ENCODE data around the gene LRRC30.
"Not testable (repeated sequence)": the region's sequence is repeated elsewhere in the genome, so short reads cannot be mapped to it uniquely, and the experiment has no call there.

LRRC30 gene

DNA sequence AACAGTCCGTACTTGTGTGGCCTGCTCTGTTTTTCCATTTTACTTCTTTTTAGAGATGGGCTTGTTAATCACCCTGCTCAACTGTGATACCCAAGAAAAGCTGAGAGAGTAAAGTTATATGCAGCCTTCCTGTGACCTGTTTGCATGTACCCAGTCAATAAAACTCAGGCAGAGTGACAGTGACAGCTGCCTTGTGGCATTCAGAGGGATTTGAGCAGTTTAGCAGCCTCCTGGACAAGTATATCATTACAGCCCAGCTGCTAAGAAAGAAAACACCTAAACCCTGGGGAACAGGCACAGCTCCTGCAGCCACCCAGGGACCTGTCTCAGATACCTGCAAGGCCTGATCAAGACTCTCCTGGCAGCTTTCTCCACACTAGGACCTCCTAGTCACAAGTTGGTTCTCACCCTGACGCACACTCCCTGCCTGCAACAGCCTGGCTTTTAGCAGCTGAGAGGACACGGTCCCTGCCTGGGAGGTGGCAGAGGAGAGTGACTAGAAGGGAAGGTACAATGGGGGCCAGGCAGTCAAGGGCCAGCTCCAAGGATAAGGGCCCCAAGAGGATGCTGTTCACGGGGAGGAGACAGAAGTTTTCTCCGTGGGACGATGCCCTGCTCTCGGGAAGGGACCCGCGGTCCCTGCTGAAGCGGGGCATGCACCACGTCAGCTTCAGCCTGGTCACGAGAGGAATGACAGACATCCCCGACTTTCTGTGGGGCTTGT lies at the start of gene LRRC30:
LRRC30 (plus strand) TSS at position 464 of the 724 bp plus-strand sequence; CDS start at position 514, 50 bp downstream.
- DNase-seq (ENCODE audit: low read depth in 2 of 2), result no peak

DNA sequence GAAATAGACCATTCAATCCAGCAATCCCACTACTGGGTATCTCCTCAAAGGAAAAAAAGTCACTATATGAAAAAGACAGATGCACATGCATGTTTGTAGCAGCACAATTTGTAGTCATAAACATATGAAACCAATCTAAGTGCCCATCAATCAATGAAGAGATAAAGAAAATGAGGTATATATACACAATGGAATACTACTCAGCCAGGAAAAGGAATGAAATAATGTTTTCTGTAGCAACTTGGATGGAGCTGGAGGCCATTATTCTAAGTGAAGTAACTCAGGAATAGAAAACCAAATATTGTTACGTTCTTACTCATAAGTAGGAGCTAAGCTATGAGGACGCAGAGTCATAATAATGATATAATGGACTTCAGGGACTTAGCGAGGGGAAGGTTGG lies 45.2 kb upstream of the LRRC30 start:
- no peak for DNase-seq (ENCODE audit: low read depth in 2 of 2)

- DNase-seq (ENCODE audit: low read depth in 2 of 2), result no peak
These were observed 40.2 kb upstream of the LRRC30 start for GRCh38 chr18:7190547-7191156.

GRCh38 chr18:7191736-7192135 lies 39.2 kb upstream of the LRRC30 start:
- no peak for DNase-seq (ENCODE audit: low read depth in 2 of 2)

DNA sequence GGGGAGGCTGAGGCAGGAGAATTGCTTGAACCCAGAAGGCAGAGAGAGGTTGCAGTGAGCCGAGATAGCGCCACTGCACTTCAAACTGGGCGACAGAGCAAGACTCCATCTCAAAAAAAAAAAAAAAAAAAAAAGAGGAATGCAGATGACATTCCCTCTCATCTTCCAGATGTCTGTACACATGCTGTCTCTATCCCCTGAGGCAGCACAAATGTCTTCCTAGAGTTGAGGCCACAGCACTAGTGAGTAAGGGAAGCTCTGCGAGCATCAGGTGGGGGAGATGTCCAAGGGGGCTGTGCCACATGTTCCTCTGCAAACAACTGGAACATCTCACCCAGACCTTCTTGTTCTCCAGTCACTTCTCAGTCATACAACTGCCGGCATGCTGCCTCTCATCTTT lies 35.6 kb upstream of the LRRC30 start:
- DNase-seq (ENCODE audit: low read depth in 2 of 2), result no peak

DNA sequence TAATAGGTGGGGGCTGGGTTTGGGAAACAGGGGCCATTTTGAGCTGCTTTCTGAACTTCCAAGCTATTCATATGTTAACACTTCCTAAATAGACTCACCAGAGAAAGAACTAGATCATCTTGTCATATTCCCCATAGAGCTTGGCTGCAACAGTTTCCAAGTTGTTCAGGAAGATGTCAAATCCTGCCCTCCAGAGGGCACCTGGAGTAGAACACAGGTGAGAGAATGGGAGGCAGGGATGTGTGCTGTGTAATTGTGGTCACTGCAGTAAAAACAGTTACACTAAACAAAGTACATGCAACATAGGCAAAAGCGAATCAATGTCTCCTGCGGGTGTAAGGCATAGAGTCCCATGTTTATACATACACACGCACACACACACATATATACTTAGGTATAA lies 34.5 kb upstream of the LRRC30 start:
- DNase-seq (ENCODE audit: low read depth in 2 of 2), result no peak

GRCh38 chr18:7197854-7198253 lies 33.0 kb upstream of the LRRC30 start:
- DNase-seq (ENCODE audit: low read depth in 2 of 2), result no peak

DNA sequence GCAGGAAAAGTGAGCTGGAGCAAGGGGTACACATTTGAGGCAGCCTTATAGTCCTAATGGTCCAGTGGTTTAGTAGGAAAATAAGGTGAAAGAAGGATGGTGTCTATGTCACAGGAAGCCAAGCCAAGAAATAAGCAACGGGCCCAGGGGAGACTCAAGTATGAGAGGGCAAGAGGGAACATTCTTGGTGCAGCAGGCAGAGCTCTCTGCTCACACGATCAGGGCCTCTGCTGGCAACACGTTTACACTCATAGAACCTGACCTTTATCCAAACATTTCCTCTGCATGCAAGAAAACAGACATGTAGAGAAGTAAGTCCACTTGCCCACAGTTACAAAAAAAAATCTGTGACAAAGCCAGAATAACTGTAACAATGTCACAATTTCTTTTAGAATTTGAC lies 32.6 kb upstream of the LRRC30 start:
- DNase-seq (ENCODE audit: low read depth in 2 of 2), result no peak

- DNase-seq (ENCODE audit: low read depth in 2 of 2), result no peak
These were observed 29.8 kb upstream of the LRRC30 start for GRCh38 chr18:7201096-7201495.

DNA sequence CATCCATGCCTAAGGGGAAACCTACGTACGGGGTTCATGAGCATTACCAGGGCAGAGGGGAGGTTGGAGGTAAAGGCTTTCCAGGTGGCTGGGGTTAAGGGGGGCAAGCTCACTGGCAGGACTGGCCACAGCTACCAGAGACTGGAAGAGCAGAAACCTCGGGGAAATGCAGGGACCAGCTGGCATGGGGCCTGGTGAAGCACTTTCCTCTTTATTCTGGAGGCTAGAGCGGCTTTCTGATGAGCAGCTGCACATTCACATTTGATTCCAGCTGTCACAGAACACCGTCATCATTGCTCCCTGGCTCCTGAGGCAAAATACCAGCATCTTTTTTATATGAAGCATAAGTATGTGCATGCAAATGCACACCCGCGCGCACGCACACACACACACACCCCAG lies 28.7 kb upstream of the LRRC30 start:
- no peak for DNase-seq (ENCODE audit: low read depth in 2 of 2)

DNA sequence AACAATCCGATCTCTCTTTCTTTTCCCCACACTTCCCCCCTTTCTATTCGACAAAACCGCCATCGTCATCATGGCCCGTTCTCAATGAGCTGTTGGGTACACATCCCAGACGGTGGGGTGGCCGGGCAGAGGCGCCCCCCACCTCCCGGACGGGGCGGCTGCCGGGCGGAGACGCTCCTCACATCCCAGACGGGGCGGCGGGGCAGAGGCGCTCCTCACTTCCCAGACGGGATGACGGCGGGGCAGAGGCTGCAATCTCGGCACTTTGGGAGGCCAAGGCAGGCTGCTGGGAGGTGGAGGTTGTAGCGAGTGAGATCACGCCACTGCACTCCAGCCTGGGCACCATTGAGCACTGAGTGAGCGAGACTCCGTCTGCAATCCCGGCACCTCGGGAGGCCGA lies 27.3 kb upstream of the LRRC30 start:
- not testable (repeated sequence) for DNase-seq (ENCODE audit: low read depth in 2 of 2)

GRCh38 chr18:7205346-7205745 lies 25.5 kb upstream of the LRRC30 start:
- no peak for DNase-seq (ENCODE audit: low read depth in 2 of 2)

DNA sequence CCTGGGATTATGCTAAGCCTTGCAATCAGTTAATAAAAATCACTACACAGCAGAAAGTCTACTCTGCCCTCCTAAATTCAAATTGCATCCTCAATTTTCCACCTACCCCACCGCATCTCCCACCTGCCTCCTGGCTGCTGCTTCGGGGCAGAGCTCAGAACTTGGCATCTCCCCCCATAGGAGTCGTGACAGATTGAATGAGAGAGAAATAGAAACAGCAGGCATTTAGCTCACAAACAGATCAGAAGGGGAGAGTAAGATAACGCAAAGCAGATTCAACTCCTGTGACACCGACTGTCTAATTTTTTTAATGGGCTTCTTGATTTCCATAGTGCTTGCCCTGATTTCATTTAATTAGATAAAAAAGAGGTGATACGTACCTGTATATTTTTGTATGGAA lies 24.7 kb upstream of the LRRC30 start:
- DNase-seq (ENCODE audit: low read depth in 2 of 2), result no peak

DNA sequence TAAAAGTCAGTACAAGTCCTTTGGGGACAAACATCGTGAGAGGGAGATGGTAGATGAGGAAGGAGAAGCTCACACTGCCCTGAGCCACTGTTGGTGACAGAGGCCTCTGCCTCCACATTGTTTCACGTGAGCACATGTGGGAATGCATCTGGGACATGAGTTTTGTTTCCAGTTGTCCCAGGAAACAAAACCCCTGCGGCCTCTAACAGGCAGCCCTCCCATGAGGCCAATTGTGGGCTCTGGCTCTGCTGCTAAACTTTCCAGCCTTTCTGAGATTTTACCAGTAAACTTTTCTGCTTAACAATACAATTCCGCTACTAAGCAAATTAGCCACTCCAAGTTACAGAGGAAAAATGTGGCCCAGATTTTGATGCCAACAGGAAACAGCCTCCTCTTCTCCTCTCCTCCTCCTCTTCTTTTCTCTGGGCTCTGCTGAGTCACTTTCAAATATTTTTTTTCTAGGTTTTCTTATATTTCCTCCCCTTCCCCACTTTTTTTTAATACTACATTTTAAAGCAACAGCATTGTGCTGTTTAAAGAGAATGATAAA lies 23.4 kb upstream of the LRRC30 start:
- DNase-seq (ENCODE audit: low read depth in 2 of 2), result no peak

GRCh38 chr18:7221424-7222155 lies 9.3 kb upstream of the LRRC30 start:
- DNase-seq (ENCODE audit: low read depth in 2 of 2), result no peak

- no peak for DNase-seq (ENCODE audit: low read depth in 2 of 2)
These were observed 6.7 kb upstream of the LRRC30 start for GRCh38 chr18:7224198-7224597.

GRCh38 chr18:7232218-7232617 lies 1.3 kb downstream of the LRRC30 start:
- DNase-seq (ENCODE audit: low read depth in 2 of 2), result no peak

DNA sequence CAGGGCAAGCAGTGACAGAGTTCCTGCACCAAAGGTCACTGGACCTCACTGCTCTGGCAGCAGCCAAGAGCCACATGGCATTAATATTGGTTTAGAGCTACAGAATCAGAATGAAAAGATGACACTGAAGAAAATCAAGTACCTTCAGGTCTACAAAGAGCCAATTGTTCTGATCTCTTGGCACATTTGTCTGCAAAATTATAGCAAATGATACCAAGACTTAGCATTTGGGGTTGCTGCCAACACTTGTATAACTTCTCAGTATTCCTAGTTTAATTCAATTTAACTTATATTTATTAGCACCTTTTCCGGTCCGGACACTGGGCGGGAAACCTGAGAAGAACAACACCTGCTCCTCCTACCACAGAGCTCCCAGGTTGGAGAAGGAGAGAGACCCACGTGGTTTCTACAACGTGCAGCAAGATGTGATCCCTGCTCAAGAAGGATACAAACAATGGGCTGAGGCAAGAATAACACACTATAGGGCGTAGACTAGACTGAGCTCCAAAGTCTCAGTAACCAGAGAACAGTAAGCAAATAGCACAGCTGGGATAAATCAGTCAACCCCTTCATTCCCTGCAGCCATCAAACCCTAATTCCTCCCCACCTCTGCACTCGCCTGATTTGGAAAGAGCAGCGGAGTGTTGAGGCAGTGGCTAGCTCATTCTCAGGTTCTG lies 2.4 kb downstream of the LRRC30 start:
- no peak for DNase-seq (ENCODE audit: low read depth in 2 of 2)

GRCh38 chr18:7234091-7234490 lies 3.2 kb downstream of the LRRC30 start:
- DNase-seq (ENCODE audit: low read depth in 2 of 2), result no peak

DNA sequence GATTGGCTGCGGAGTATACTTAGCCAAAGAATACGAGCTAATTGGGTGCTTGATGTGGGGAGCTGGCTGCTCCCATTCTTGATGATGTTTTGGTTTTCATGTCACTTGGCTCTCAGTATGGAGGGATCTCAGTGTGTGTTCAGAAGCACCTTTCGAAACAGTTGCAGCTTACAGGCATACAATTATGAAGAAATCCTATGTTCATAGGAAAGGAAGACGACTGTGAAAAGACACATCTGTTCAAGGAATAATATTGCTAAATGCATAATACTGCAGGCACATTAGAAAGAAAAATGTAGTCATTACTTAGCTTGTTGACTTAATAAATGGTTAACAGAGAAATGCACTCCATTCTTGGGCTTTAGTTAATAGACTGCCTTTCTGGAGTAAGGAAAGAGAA lies 4.1 kb downstream of the LRRC30 start:
- DNase-seq (ENCODE audit: low read depth in 2 of 2), result no peak

DNA sequence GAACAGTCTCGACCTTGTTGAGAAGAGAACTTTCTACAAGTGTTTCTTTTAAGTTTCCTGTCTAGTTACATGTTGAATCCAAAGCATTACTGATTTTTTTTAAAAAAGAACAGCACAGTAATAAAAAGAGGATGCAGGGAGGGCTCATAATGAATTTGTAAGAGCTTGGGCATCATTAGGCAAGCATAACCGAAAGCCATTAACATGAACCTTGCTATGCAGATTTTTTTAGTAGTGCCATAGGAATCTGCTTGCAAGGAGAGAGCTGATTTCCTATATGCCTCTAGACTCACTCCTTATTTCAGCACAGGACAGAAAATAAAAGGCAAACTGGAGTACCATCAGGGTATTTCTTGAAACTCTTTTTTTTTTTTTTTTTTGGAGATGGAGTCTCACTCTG lies 5.2 kb downstream of the LRRC30 start:
- no peak for DNase-seq (ENCODE audit: low read depth in 2 of 2)

DNA sequence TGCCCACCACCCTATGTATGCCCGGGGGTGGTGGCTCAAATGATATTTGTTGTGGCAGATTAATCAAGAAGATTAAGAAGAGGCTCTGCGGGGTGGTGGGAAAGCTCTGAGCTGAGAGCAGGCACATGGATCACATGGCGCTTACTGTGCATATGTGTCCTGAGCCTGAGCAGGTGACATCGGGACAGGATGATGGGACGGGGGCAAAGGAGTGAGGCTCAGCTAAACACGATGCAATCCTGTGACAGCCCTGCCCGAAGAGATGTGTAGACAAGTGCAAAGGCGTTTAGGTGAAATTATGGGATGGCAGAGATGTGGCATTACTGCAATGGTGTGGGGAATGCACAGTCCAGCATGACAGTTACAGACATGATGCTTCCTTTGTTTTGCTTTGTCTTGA lies 6.0 kb downstream of the LRRC30 start:
- DNase-seq (ENCODE audit: low read depth in 2 of 2), result no peak

Measured in stimulated activated CD8-positive, alpha-beta memory T cell treated with anti-CD3 and anti-CD28 coated beads, Interleukin-15, amount 100 ng/mL, for 48 hours (primary cell).